Nucleus accumbens (tissue), 56 donors: Measurements from ENCODE around the gene OPHN1.
"Not testable (repeated sequence)": the region's sequence is repeated elsewhere in the genome, so short reads cannot be mapped to it uniquely, and the experiment has no call there.

Source experiments
- DNase-seq, 56 donors: peaks; one replicate each; lab custom pipeline; 2025; lab: John Stamatoyannopoulos, UW

The OPHN1 gene

DNA sequence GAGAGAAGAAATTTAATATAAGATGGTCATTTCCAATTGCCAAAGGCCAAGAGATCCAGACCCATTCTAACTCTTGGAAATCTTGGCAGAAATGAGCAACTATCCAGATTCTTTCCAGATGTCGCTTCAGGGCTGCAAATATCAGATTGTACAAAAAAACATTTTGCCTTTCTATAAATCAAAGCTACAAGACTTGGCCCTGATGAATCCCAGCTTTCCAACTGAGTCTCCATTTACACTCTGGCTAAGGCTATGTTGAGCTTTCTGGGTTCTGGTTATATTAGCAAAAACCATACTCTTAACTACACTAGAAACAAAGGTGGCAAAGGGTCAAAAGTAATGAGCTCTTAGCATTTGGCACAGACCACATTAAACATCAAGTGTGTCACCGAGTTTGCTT, 345.8 kb downstream of the OPHN1 start:
- no peak for DNase-seq

- no peak for DNase-seq
Observed at GRCh38 chrX:68086709-68087108, 346.6 kb downstream of the OPHN1 start.

GRCh38 chrX:68084765-68085164, 348.5 kb downstream of the OPHN1 start:
- no peak for DNase-seq

- DNase-seq, result no peak
Observed at GRCh38 chrX:68083510-68083909, 349.8 kb downstream of the OPHN1 start.

DNA sequence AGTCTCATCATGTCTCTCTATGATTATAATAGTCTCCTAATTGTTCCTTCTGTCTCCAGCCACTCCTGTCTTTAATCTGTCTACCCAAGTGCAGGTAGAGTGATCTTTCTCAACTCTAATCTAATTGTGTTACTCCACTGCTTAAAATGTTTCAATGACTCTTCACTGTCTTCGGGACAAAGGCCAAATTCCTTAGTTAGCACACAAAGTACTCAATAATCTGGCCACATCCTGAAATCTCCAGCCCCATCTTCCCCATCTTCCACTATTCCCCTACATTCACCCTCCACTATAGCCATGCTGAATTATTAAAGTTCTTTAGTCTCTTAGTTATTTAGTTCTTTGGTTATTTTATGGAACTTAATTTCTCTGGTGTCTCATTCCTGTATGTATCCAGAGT, 353.3 kb downstream of the OPHN1 start:
- DNase-seq, result no peak

DNA sequence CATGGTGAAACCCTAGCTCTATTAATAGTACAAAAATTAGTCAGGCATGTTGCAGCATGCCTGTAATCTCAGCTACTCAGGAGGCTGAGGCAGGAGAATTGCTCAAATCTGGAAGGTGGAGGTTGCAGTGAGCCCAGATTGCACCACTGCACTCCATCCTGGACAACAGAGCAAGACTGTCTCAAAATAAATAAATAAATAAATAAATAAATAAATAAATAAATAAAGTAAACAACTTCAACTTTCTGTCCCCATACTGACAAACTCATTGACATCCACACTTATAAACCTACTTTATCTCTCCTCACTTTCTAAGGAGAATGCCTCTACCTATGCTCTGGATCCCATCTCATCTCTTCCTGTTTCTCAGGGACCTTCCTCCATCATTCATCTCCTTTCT, 354.5 kb downstream of the OPHN1 start:
- not testable (repeated sequence) for DNase-seq

- DNase-seq, result no peak
Observed at GRCh38 chrX:68077378-68077777, 355.9 kb downstream of the OPHN1 start.

DNA sequence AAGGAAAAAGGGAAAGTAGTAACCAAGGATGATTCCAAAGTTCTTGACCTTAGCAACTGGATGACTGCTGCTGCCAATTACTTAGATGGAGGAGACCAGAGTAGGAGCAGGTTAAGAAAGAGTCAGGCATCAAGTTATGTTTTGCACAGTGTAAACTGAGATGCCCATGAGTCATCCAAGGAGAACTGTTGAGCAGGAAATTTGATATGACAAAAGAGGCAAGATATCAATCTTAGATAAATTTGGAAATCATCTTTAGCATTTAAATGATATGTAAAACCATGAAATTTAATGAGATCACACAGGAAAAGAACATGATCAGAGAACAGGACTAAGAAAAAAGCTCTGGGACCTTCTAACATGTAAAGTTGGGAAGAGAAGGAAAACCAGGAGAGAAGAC, 361.3 kb downstream of the OPHN1 start:
- no peak for DNase-seq

- DNase-seq, result not testable (repeated sequence)
Observed at GRCh38 chrX:68070119-68070518, 363.2 kb downstream of the OPHN1 start.

- no peak for DNase-seq
Observed at GRCh38 chrX:68061206-68061535, 372.1 kb downstream of the OPHN1 start.

GRCh38 chrX:68060506-68061205, 372.6 kb downstream of the OPHN1 start:
- DNase-seq, result no peak

- DNase-seq, result no peak
Observed at GRCh38 chrX:68059469-68059868, 373.8 kb downstream of the OPHN1 start.

GRCh38 chrX:68049466-68049865, 383.8 kb downstream of the OPHN1 start:
- DNase-seq, result no peak

- no peak for DNase-seq
Observed at GRCh38 chrX:68048774-68049173, 384.5 kb downstream of the OPHN1 start.

- no peak for DNase-seq
Observed at GRCh38 chrX:68045008-68045577, 388.2 kb downstream of the OPHN1 start.

DNA sequence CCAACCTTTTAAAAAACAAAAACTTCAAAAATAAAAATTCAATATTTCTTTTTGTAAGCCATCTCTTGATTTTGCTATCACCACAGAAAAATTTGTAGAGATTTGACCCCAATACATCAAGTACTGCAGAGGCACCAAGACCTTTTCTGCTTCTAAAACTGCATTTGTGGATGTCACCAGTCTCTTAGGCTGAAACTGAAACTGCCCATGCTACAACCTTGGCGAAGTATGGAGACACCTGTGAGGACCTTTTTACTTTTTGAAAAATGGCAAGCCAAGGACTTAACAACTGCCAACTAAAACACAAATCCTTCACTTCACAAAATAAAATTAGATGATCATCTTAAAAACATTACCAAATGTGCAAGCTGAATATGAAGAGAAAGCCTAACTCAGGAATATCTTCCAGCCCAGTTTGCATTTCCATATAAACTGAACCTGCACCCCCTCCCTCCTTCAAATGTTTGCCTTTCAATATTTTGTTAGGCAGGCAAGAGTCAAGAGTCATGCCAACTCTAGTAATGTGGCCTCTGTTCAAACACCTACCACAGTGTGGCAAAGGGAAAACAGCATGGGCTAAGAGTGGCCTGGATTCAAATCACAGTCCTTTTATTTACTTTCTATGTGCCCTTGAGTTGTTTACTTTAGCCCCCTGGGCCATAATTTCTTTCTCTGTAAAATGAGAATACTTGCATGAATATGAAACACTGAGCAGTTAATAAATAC, 389.4 kb downstream of the OPHN1 start:
- no peak for DNase-seq

GRCh38 chrX:68041110-68041509, 392.2 kb downstream of the OPHN1 start:
- DNase-seq, result no peak

DNA sequence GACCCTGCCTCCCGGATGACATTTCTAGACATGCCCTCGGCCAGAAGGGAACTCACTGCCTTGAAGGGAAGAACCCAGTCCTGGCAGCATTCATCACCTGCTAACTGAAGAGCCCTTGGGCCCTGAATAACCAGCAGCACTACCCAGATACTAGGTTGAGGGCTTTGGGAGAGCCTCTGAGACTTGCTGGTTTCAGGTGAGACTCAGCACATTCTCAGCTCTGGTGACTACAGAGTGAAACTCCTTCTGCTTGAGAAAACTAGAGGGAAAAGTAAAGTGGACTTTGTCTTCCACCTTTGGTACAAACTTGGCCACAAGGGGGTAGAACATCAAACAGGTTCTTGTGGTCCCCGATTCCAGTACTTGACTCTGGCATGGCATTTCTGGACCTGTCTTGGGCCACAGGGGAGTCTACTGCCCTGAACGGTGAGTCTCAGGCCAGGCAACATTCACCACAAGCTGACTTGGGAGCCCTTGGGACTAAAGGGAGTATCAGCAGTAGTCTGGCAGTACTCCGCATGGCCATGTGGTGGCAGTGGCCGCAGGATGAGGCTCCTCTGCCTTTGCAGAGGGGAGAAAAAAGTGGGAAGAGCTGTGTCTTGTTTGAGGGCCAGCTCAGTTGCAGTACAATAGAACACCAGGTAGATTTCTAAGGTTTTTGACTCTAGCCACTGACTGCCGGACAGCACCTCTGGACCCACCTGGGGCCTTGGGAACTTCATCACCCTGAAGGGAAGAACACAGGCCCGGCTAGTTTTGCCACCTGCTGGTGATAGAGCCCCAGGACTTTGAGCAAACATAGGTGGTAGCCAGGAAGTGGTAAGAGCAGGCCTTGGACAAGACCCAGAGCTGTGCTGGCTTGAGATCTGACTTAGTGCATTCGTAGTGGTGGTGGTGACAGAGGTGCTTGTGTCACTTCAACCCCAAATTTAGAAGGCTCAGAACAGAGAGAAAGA, 414.8 kb downstream of the OPHN1 start:
- peak in 1 of 56 donors; percentile 4 for DNase-seq

- no peak for DNase-seq
Observed at GRCh38 chrX:67998540-67998939, 434.8 kb downstream of the OPHN1 start.
